ENCODE results near the gene SESTD1.

DNA sequence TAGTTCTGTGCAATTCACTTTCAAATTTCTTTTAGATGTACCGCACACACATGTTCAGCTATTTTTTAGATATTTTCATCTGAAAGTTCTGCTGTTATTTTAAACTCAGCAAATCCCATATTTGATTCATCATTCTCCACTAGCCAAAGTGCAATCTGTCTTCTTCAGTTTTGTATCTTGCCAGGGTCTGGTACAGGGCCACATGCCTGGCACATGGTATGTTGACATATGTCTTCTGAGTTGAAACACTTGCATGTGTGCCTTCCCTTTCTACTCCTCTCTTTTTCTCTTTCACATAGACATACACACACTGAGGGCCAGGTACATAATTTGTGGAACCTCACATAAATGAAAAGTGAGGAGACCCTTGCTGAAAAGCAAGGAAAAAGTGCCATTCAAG is 25.7 kb upstream of the SESTD1 start:
- TF ChIP-seq, protein P1, sequence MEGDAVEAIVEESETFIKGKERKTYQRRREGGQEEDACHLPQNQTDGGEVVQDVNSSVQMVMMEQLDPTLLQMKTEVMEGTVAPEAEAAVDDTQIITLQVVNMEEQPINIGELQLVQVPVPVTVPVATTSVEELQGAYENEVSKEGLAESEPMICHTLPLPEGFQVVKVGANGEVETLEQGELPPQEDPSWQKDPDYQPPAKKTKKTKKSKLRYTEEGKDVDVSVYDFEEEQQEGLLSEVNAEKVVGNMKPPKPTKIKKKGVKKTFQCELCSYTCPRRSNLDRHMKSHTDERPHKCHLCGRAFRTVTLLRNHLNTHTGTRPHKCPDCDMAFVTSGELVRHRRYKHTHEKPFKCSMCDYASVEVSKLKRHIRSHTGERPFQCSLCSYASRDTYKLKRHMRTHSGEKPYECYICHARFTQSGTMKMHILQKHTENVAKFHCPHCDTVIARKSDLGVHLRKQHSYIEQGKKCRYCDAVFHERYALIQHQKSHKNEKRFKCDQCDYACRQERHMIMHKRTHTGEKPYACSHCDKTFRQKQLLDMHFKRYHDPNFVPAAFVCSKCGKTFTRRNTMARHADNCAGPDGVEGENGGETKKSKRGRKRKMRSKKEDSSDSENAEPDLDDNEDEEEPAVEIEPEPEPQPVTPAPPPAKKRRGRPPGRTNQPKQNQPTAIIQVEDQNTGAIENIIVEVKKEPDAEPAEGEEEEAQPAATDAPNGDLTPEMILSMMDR (conservative IDR thresholded peaks at IDR 0.05; ENCODE audit: low read length): no peak
- no peak for TF ChIP-seq EZH2phosphoT487 (IDR thresholded peaks at IDR 0.05; ENCODE audit: borderline replicate concordance, low read depth, low read length)
